Parathyroid adenoma (tissue), 2 donors: ENCODE measurements around the gene ZNF429.

Source experiments
- H2AFZ ChIP-seq: fragments of 300-600 bp; sonication (generic); one replicate; pipeline ENCODE4 v1.7.0; 2017; ENCODE audit warnings: antibody characterized with exemption, mild to moderate bottlenecking
- H3K27ac ChIP-seq: fragments of 300-600 bp; sonication (generic); one replicate; pipeline ENCODE4 v1.7.0; 2017
- H3K27me3 ChIP-seq: fragments of 300-600 bp; sonication (generic); one replicate; pipeline ENCODE4 v1.7.0; 2017; ENCODE audit warnings: low read length; ENCODE audit not compliant: control insufficient read depth, insufficient read depth
- H3K36me3 ChIP-seq: fragments of 300-600 bp; sonication (generic); one replicate; pipeline ENCODE4 v1.7.0; 2017; ENCODE audit warnings: low read length; ENCODE audit not compliant: control insufficient read depth, insufficient read depth
- H3K4me1 ChIP-seq: fragments of 300-600 bp; sonication (generic); one replicate; pipeline ENCODE4 v1.7.0; 2017; ENCODE audit warnings: control low read depth
- H3K4me2 ChIP-seq: fragments of 300-600 bp; sonication (generic); one replicate; pipeline ENCODE4 v1.7.0; 2017; ENCODE audit warnings: low read length
- H3K4me3 ChIP-seq: fragments of 300-600 bp; sonication (generic); one replicate; pipeline ENCODE4 v1.7.0; 2017; ENCODE audit warnings: low read depth, low read length
- H3K79me2 ChIP-seq: fragments of 300-600 bp; sonication (generic); one replicate; pipeline ENCODE4 v1.7.0; 2017; ENCODE audit warnings: control low read depth
- H3K9ac ChIP-seq: fragments of 300-600 bp; sonication (generic); one replicate; pipeline ENCODE4 v1.7.0; 2017; ENCODE audit warnings: mild to moderate bottlenecking
- H3K9me3 ChIP-seq: fragments of 300-600 bp; sonication (generic); one replicate; pipeline ENCODE4 v1.7.0; 2017; ENCODE audit warnings: low read length; ENCODE audit not compliant: control insufficient read depth
- TF ChIP-seq, protein P1 (sequence below): fragments of 300-600 bp; sonication (generic); IDR thresholded peaks from one replicate; pipeline ENCODE4 v1.7.0; 2017; ENCODE audit warnings: antibody characterized with exemption, mild to moderate bottlenecking
- donor health status: primary hyperparathyroidism.

ZNF429 gene

DNA sequence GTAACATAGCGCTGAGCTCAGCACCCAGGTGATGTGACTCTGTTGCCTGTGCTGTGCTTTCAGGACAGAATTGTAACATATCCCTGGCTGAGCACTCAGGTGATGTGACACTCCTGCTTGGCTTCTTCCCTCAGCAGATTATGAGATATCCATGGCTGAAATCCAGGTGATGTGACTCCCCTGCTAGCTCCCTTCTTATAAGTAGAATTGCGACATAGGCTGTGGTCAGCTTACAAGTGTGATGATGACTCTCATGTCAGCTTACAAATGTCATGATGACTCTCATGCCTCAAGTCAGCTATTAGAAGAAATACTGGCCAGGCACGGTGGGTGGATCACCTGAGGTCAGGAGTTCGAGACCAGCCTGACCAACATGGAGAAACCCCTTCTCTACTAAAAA lies 14.3 kb upstream of the ZNF429 start:
- Histone ChIP-seq H2AFZ (no peak overlapping the region), H3K27me3 (no peaks in the 10 kb centered on the region), H3K4me1 (no peaks in the 10 kb centered on the region), H3K9me3 (no peaks in the 10 kb centered on the region), H3K9ac (no peak overlapping the region), H3K79me2 (no peaks in the 10 kb centered on the region), H3K36me3 (no peaks in the 10 kb centered on the region), H3K4me3 (no peak overlapping the region), H3K27ac (no peak overlapping the region), H3K4me2 (no peak overlapping the region)
- TF ChIP-seq, protein P1, sequence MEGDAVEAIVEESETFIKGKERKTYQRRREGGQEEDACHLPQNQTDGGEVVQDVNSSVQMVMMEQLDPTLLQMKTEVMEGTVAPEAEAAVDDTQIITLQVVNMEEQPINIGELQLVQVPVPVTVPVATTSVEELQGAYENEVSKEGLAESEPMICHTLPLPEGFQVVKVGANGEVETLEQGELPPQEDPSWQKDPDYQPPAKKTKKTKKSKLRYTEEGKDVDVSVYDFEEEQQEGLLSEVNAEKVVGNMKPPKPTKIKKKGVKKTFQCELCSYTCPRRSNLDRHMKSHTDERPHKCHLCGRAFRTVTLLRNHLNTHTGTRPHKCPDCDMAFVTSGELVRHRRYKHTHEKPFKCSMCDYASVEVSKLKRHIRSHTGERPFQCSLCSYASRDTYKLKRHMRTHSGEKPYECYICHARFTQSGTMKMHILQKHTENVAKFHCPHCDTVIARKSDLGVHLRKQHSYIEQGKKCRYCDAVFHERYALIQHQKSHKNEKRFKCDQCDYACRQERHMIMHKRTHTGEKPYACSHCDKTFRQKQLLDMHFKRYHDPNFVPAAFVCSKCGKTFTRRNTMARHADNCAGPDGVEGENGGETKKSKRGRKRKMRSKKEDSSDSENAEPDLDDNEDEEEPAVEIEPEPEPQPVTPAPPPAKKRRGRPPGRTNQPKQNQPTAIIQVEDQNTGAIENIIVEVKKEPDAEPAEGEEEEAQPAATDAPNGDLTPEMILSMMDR, result no peak

DNA sequence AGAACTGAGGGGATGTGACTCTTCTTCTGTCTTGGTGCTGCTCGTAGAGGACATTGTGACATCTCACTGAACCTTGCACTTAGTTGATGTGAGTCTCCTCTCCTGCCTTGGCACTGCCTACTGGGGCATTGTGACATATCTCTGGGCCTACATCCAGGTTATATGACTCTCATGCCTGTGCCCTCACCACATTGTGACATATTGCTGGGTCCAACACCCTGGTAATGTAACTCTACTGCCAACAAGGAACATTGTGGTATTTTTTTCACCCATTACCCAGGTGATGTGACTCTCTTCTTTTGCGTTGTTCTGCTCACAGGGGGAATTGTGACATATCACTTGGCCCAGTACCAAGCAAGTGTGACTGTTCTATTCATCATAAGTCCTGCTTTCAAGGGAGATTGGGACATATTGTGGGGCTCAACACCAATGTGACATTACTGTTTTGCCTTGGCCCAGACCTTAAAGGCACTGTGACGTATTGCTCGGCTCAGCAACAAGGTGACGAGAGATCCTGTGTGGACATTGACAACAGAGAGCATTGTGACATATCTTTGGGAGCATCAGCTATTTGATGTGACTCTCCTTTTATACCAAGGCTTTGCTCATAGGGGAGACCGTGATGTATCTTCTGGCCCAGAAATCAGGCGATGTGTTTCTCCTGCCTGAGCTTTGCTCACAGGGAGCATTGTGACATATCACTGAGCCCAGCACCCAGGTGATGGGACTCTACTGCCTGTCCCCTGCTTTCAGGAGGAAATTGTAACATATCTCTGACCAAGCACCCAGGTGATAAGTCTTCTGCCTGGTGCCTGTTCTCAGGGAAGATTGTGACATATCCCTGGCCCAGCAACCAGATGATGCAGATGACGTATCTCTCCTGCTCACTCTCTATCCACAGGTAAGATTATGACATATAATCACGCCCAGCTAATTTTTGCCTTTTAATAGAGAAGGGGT lies 12.2 kb upstream of the ZNF429 start:
- TF ChIP-seq, protein P1, result no peak

DNA sequence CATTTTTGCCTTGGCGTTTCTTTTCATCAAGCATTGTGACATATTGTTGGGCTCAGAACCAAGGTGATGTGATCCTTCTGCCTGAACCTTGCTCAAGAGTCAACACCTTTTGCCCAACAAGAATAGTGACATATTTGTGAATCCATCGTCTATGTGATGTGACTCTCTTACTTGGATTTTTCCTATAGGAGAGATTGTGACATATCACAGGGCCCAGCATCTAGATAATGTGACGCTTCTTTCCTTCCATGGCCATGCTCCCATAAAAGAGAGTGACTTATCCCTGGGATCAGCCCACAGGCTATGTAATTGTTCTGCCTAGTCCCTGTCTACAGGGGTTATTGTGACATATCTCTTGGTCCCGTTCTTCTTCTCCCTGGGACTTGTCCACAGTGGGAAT lies 8.5 kb upstream of the ZNF429 start:
- Histone ChIP-seq H3K4me1 (no peaks in the 10 kb centered on the region), H3K79me2 (no peaks in the 10 kb centered on the region), H3K4me2 (no peak overlapping the region), H3K4me3 (no peak overlapping the region), H3K27ac (no peak overlapping the region), H3K27me3 (no peaks in the 10 kb centered on the region), H3K9me3 (no peaks in the 10 kb centered on the region), H3K9ac (no peak overlapping the region), H2AFZ (no peak overlapping the region), H3K36me3 (no peaks in the 10 kb centered on the region)
- TF ChIP-seq, protein P1, result no peak

More for the DNA sequence above, 12.2 kb upstream of the ZNF429 start:
- H3K4me2 ChIP-seq, result no peak overlapping the region
- no peaks in the 10 kb centered on the region for H3K9me3 ChIP-seq
- no peaks in the 10 kb centered on the region for H3K27me3 ChIP-seq
- H2AFZ ChIP-seq, result no peak overlapping the region
- no peaks in the 10 kb centered on the region for H3K79me2 ChIP-seq
- no peaks in the 10 kb centered on the region for H3K36me3 ChIP-seq
- no peak overlapping the region for H3K4me3 ChIP-seq
- H3K27ac ChIP-seq, result no peak overlapping the region
- no peak overlapping the region for H3K9ac ChIP-seq
- H3K4me1 ChIP-seq, result no peaks in the 10 kb centered on the region

DNA sequence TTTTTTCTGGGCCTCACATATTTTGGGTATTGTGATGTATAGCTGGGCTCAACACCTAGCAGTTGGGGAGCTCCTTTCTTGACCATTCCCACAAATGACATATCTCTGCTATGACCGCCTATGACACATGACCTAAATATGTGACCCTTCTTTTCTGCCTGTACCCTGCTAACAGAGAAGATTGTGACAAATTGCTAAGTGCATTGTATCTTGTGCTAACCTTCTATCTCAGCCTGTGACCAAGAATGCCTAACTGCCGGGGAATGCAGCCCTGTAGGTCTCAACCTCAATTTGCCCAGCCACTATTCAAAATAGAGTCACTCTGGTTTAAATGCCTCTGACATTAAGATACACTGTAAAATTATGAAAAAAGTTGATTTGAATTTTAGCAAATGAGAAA lies 6.8 kb upstream of the ZNF429 start:
- H3K79me2 ChIP-seq, result no peaks in the 10 kb centered on the region

More for the DNA sequence above, 6.8 kb upstream of the ZNF429 start:
- Histone ChIP-seq H3K4me3 (no peak overlapping the region), H3K27ac (no peak overlapping the region), H2AFZ (no peak overlapping the region), H3K4me2 (no peak overlapping the region), H3K27me3 (no peaks in the 10 kb centered on the region), H3K4me1 (no peaks in the 10 kb centered on the region), H3K9me3 (no peaks in the 10 kb centered on the region), H3K36me3 (no peaks in the 10 kb centered on the region), H3K9ac (no peak overlapping the region)
- TF ChIP-seq, protein P1, result no peak
